CMK (cell line): ENCODE results near the gene EDEM2.
"Not testable (repeated sequence)": the region's sequence is repeated elsewhere in the genome, so short reads cannot be mapped to it uniquely, and the experiment has no call there.

Source experiments
- DNase-seq: peaks from one replicate; pipeline ENCODE4 v3.0.0-alpha.2; 2010; ENCODE audit warnings: low read depth

Gene EDEM2, protein sequence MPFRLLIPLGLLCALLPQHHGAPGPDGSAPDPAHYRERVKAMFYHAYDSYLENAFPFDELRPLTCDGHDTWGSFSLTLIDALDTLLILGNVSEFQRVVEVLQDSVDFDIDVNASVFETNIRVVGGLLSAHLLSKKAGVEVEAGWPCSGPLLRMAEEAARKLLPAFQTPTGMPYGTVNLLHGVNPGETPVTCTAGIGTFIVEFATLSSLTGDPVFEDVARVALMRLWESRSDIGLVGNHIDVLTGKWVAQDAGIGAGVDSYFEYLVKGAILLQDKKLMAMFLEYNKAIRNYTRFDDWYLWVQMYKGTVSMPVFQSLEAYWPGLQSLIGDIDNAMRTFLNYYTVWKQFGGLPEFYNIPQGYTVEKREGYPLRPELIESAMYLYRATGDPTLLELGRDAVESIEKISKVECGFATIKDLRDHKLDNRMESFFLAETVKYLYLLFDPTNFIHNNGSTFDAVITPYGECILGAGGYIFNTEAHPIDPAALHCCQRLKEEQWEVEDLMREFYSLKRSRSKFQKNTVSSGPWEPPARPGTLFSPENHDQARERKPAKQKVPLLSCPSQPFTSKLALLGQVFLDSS

DNA sequence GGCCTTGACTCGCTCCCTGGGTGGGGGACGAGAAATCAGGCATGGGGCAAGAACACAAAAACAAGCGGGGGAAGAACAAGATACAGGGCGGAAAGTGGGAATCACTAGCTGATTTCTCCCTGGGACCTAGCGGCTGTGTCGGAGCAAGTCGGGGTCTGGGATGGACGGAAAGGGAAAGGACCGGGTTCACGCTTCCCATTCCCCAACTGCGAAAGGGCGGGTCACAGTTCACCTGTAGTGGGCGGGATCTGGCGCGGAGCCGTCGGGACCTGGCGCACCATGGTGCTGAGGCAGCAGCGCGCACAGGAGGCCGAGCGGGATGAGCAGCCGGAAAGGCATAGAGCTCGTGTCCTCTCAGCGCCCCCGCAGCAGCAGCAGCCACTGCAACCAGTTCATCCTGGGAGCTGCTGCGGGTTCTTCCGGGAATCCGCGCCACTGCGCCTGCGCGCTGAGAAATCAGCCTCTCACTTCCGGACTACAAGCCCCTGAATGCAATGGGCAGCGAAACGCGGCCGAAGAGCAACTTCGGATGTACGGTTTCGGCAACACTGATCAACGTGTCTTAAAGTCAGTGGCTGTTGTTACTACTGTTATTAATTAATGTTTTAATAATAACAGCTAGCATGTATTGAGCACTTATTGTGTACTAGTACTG is at the start of gene EDEM2:
EDEM2 (minus strand) TSS at position 417 of the 655 bp plus-strand sequence; CDS start at position 339, 78 bp downstream.
- peak; percentile 93 for DNase-seq

DNA sequence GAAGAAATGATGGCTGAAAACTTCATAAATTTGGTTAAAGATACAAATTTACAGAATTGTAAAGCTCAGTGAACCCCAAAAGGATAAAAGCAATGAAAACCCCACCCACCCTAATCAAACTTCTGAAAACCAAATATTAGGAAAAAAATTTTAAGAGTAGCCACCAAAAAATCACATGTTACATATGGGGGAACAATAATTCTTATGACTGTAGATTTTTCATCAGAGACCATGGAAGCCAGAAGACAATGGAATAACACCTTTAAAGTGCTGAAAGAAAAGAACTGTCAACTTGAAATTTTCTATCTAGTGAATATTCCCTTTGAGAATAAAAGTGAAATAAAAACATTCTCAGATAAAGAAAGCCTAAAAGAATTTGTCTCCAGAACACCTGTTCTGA is 49.2 kb upstream of the EDEM2 start:
- no peak for DNase-seq

DNA sequence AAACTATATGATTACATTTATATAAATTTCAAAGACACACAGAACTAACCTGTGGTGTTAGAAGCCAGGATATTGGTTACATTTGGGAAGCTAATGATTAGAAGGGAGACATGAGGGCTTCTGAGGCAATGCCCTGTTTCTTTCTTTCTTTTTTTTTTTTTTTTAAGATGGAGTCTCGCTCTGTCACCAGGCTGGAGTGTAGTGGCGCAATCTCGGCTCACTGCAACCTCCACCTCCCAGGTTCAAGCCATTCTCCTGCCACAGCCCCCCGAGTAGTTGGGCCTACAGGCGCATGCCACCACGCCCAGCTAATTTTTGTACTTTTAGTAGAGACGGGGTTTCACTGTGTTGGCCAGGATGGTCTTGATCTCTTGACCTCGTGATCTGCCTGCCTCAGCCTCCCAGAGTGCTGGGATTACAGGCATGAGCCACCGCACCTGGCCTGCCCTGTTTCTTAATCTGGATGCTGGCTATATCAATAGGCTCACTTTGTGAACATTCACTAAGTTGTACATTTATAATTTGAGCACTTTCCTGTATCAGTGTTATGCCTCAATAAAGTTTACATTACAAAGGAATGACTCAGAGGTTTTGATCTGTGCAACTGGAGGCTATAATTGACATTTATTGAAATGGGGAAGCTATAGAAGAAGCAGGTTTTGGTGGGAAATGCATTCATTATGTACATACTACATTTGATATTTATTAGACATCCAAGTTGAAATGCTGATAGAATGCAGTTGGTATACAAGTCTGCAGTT is 46.1 kb upstream of the EDEM2 start:
- not testable (repeated sequence) for DNase-seq

DNA sequence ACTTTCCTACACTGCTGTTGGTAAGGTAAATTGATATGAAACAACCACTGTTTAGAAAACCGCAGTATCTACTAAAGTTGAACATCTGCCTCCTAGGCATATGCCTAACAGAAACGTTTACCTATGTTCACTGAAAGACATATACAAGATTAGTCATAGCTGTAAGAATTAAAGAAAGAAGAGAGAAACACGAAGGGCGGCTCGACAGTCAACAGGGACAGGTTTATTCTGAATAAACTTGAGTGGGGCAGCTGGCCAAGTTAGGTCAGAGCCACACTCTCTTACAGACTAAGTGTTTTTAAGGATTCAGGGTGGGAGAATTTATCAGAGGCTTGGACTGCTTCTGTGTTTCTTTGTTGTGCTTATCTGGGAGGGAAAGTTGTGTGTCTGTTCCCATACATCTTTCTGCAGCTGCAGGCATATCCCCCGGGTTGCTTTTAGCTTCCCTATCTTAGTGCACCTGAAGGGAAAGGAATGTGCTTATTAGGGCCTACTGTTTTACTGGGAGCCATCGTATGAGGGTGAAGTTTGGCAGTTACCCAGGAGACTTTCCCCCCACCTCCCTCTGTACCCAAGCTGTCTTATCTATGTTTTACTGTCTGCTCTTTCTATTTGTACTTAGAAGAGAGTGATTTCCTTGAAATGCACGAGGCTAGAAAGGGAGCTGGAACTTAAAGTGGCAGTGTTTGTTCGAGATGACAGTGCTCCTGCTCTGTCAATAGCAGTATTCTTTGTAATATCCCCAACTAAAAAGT is 45.2 kb upstream of the EDEM2 start:
- no peak for DNase-seq

DNA sequence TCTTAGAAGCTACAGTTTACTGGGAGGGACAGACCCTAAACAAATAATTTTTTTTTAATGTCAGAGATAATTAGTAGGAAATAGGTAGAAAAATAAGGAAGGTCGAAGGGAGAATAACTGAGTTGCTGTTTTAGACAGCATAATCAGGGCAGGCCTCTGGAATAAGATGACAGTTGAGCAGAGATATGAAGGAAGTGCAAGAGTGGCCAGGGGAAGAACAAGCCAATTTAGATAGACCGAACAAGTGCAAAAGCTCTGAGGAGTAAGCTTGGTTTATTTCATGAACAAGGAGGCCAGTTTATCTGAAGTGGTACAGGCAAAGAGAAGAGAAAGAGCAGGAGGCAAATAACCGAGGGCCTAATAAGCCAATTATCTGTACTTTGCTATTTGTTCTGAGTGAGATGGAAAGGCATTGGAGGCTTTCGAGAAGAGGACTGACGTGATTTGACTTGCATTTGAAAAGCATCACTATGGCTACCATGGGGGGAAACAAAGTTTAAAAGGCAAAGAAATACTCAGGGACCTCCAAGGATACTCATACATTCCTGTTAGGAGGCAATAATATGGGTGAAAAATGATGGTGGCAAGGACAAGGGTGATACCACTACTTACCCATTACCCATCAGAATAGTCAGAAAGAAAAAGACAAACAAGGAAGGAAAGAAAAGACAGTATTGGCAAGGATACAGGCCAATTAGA is 44.4 kb upstream of the EDEM2 start:
- DNase-seq: no peak

DNA sequence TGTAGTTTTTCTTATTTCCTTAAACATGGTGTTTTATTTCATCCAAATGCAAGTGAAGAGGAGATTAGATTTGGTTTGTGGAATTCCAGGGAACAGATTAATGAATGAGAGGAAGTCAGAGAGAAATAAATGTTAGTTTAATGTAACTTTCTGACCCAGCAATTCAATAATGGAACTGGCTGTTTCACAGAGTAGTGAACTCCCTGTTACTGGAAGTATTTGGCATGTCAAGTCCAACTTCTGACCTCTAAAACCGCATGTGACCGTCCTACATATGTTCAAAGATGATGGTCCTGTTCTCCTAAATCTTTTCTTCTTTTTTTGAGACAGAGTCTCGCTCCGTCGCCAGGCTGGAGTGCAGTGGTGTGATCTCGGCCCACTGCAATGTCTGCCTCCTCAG is 43.4 kb upstream of the EDEM2 start:
- no peak for DNase-seq

DNA sequence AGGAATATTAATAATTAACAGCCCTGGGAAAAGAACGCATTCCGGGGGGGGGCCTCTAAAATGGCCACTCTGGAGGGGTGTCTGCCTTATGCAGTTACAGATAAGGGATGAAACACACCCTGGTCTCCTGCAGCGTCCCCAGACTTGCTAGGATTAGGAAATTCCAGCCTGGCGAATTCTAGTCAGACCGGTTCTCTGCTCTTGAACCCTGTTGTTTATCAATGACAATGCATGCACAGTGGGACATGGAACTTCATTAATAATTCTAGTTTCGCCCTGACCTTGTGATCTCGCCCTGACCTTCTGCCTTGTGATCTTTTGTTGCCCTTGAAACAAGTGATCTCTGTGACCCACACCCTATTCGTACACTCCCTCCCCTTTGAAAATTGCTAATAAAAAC is 42.1 kb upstream of the EDEM2 start:
- not testable (repeated sequence) for DNase-seq

DNA sequence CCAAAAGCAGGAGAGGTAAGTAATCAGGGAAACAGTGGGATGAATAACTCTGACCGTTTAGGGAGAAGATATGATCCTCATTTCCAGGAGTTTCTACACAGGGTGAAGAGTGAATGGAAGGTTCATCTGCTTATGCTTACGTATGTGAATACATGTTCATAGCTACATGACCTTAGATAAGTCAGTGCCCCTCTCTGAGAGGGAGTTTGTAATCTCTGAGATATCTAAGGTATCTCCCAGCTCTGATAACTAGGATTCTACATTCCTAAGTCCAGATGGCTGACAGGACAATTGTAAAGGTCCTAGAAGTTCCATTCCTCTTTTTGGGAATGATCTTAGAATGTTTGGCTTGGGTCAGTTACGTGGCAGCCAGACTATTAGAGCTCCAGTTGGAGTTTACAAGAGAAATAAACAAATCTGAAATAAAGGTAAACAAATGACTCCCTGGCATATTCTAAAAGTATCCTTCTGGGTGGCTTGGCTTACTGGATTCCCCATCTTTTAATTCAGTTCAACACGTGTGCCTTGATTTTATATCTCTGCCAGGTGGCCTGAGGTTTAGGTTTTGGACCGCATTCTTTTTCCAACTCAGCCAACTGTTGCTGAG is 40.6 kb upstream of the EDEM2 start:
- DNase-seq: no peak

DNA sequence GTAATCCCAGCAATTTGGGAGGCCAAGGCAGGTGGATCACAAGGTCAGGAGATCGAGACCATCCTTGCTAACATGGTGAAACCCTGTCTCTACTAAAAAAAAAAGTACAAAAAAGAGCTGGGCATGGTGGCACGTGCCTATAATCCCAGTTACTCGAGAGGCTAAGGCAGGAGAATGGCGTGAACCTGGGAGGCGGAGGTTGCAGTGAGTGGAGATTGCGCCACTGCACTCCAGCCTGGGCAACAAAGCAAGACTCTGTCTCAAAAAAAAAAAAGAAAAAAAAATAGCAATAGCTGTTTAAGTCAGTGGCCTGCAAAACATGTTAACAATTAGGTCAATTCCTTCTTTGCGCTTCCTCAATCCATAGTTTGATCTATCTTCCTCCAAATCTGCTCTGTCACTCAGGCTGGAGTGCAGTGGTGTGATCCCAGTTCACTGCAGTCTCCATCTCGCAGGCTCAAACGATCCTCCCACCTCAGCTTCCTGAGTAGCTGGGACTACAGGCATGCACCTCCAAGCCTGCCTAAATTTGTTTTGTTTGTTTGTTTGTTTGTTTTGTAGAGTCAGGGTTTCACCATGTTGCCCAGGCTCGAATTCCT is 39.7 kb upstream of the EDEM2 start:
- not testable (repeated sequence) for DNase-seq

DNA sequence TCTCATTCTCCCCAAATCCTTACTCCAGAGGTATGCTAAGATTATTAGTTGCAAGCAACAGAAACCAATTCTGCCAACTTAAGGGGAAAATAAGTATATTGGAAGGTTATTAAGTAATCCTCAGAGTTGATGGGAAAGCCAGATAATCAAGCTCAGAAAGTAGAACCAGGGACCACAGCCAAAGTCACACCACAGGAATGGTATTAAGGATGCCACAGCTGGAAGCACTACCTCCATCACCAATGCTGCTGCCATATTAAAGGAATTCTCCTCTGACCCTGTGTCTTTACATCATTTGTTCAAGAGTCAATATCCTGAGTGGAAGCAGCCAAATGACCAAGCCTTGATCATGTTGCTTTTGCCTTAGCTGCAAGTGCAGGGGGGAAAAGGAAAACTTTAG is 34.6 kb upstream of the EDEM2 start:
- no peak for DNase-seq

DNA sequence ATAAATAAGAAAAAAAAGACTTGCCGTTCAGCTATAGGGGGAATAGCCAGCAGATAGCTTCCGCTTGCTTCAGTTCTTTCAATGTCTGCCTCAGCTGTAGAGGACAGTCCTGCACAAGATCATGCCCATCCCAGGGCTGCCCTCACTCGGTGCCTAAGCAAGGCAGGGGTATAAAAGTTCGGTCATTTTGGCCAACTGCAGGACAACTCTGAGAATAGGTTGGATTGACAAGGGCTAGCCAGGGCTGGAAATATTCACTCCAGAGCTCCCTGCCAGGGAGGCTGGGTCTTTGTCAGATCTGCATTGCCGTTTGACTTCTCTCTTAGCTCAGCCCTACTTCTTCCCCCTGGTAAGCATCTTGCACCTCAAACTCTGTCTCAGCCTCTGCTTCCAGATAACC is 33.1 kb upstream of the EDEM2 start:
- no peak for DNase-seq

DNA sequence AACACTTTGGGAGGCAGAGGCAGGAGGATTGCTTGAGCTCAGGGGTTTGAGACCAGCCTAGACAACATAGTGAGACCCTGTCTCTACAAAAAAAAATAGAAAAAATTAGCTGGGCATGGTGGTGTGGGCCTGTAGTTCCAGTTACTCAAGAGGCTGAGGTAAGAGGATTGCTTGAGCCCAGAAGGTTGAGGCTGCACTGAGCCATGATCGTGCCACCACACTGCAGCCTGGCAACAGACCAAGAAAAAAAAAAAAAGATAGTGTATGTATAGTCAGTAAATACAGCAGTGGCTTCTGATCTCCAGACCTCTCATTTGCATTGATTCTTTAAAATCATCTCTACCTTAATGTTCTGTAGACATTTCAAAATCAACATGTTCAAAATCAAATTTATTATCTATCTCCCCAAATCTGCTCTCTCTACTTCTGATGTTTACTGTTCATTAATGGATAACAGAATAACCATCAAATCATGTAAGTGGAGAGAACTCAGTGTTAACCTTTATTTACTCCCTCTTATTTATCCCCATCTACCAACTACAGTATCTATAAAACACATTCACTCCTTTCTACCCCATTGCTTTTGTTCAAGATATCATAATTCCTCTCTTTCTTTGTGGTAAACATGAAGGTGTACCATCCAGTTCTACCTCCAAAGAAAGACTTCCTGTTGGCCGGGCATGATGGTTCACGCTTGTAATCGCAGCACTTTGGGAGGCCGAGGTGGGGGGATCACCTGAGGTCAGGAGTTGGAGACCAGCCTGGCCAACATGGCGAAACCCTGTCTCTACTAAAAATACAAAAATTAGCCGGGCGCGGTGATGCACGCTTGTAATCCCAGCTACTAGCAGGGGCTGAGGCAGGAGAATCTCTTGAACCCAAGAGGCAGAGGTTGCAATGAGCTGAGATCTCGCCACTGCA is 32.4 kb upstream of the EDEM2 start:
- DNase-seq: no peak

DNA sequence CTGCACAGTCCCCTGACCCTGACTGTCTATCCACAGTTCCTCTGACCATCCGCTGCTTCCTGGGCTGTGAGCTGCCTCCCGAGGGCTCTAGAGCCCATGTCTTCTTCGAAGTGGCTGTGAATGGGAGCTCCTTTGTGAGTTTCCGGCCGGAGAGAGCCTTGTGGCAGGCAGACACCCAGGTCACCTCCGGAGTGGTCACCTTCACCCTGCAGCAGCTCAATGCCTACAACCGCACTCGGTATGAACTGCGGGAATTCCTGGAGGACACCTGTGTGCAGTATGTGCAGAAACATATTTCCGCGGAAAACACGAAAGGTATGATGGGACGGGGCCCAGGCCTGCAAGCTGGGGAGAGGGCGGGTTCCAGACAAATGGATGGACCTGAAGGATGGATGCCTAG is 29.0 kb upstream of the EDEM2 start:
- no peak for DNase-seq

DNA sequence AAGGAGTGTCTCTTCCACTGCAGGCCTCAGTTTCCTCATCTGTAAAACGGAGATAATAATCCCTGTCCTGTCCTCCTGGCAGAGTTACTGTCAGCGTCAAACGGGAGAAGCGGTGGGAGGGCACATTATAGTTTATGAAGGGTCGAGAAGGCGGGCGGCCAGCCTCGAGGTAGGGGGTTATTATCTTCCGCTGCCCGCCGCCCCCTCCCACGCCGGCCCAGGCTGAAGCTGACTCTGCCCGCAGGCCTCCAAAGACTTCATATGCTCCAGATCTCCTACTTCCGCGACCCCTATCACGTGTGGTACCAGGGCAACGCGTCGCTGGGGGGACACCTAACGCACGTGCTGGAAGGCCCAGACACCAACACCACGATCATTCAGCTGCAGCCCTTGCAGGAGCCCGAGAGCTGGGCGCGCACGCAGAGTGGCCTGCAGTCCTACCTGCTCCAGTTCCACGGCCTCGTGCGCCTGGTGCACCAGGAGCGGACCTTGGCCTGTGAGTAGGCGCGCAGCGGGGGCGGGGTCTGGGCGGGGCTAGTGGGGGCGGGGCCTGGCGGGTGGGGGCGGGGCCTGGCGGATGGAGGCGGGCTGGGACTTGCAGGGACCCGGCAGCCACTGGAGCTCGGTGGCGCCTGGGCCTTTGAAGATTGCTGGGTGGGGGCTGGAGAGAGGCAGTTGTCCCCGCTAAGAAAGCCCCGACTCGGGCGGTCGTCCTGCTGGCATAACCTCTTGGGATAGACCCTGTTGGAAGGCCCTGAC is 27.5 kb upstream of the EDEM2 start:
- DNase-seq: no peak

DNA sequence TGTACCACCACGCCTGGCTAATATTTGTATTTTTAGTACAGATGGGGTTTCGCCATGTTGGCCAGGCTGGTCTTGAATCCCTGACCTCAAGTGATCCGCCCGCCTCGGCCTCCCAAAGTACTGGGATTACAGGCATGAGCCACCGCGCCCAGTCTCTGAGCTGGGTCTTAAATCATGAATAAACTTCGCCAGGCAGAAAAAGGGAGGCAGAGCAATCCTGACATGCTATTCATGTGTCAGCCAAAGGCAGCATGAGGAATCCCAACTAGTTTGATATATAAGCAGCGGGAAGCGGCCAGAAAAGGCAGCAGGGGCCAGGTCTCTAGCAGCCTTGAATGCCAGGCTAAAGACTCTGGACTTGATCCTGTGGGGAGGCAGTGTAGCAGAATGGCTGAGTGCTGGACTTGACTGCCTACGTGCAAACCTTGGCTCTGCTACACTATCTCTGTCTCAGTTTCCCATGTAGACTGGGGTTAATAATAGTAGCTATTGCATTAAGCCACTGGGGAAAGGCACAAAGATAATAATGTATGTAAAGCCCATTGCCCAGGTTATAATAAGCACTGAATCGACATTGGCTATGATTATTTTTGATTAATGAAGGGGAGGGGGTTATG is 26.5 kb upstream of the EDEM2 start:
- no peak for DNase-seq

DNA sequence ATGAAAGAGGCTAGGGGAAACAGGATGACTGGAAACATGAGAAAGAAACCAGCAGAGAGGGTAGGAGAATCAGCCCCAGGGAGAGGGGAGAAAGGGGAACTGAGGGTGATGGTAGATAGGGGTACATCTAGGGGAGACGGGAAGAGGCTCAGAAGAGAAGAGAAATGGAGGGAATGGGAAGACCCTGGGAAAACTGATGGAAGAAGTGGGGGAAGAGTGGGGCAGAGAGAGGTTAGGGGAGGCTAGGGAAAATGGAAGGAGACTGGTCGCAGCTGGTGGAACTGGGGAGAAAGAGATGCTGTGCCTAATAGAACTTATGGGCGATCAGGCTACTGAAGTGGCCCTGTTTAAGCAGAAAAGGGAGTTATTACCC is 25.3 kb upstream of the EDEM2 start:
- no peak for DNase-seq

DNA sequence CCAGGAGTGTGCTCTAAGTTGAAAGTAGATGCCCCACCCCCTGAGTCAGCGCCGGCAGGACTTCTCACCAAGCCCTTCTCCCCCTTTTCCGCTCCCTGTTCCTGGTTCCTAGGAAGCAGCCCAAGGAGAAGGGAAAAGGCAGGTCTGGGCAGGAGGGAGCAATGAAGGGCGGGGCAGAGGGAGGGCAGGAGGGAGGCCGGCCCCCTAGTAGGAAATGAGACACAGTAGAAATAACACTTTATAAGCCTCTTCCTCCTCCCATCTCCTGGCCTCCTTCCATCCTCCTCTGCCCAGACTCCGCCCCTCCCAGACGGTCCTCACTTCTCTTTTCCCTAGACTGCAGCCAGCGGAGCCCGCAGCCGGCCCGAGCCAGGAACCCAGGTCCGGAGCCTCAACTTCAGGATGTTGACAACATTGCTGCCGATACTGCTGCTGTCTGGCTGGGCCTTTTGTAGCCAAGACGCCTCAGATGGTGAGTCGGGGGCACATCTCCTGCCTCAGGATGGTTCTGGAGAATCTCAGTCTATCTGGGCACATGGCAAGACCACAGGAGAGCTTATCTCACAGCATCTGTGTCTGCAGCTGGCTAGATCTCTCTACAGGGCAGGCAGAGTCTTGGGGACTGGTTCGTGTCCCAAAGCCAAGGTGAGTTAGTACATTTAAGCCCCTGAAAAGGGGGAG is 24.8 kb upstream of the EDEM2 start, which contains the start of gene PROCR:
PROCR (plus strand) TSS at position 320 of the 681 bp plus-strand sequence; CDS start at position 403, 83 bp downstream.
- DNase-seq: peak; percentile 49
